Fibroblast of lung (primary cell): ENCODE measurements around the gene OXCT1. TPM values are rescaled to one million over a fixed set of nuclear protein-coding genes. Genes with fewer than 3 reads are reported as not detected.

Experiments used
- DNase-seq, 2 donors: peaks; one replicate each; pipeline versions ENCODE4 v3.0.0 to v3.0.0-alpha.2; 2010; ENCODE audit warnings: low read depth in 2 of 2
- H2AFZ ChIP-seq: 2 replicates; pipeline ENCODE4 v1.5.1; 2012; ENCODE audit warnings: low read length, control low read depth, inconsistent platforms
- H3K27ac ChIP-seq: 2 replicates; pipeline ENCODE4 v1.5.1; 2011; ENCODE audit warnings: low read length, control low read depth; ENCODE audit not compliant: insufficient read depth
- H3K27me3 ChIP-seq: 2 replicates; pipeline ENCODE4 v1.5.1; 2011; ENCODE audit warnings: mild to moderate bottlenecking, low read length; ENCODE audit not compliant: control insufficient read depth, insufficient read depth
- H3K36me3 ChIP-seq: 2 replicates; pipeline ENCODE4 v1.5.1; 2011; ENCODE audit warnings: low read length; ENCODE audit not compliant: control insufficient read depth, insufficient read depth
- H3K4me1 ChIP-seq: 2 replicates; pipeline ENCODE4 v1.5.1; 2011; ENCODE audit warnings: low read length; ENCODE audit not compliant: control insufficient read depth, insufficient read depth; ENCODE audit errors: extremely low read depth
- H3K4me2 ChIP-seq: 2 replicates; pipeline ENCODE4 v1.5.1; 2011; ENCODE audit warnings: low read length, control low read depth; ENCODE audit not compliant: insufficient read depth; ENCODE audit errors: extremely low read depth
- H3K4me3 ChIP-seq, 4 experiments: fragments of 200-600 bp in 1 of 4; sonication (generic) in 1 of 4; replicated peaks in 1 of 4; 2 replicates each; pipeline ENCODE4 v1.5.1; 2011 to 2016; ENCODE audit warnings: low read length in 4 of 4, low read depth in 3 of 4, mild to moderate bottlenecking in 3 of 4, control low read depth in 2 of 4, inconsistent platforms in 1 of 4, mixed read lengths in 1 of 4; ENCODE audit not compliant: insufficient read depth in 1 of 4; ENCODE audit errors: control extremely low read depth in 1 of 4
- H3K79me2 ChIP-seq: 2 replicates; pipeline ENCODE4 v1.5.1; 2012; ENCODE audit warnings: mild to moderate bottlenecking, low read length, inconsistent platforms; ENCODE audit not compliant: control insufficient read depth, insufficient read depth
- H3K9ac ChIP-seq: 2 replicates; pipeline ENCODE4 v1.5.1; 2011; ENCODE audit warnings: mild to moderate bottlenecking, low read length, control low read depth; ENCODE audit not compliant: insufficient read depth
- H3K9me3 ChIP-seq: 2 replicates; pipeline ENCODE4 v1.5.1; 2012; ENCODE audit warnings: low read depth, low read length; ENCODE audit not compliant: control insufficient read depth, insufficient read depth
- H4K20me1 ChIP-seq: 2 replicates; pipeline ENCODE4 v1.5.1; 2011; ENCODE audit warnings: low read length; ENCODE audit not compliant: control insufficient read depth, insufficient read depth; ENCODE audit errors: extremely low read depth
- EZH2 ChIP-seq: IDR thresholded peaks from 2 replicates; pipeline ENCODE4 v1.5.1; 2012; ENCODE audit warnings: low read length, control low read depth, mild to moderate bottlenecking; ENCODE audit errors: missing control alignments
- polyA plus RNA-seq, 2 donors: library from polyadenylated mRNA; depleted of rRNA in 1 of 2; stranded (reverse) in 1 of 2; unstranded in 1 of 2; fragments of >200 nt; gene quantifications; 2 replicates each; pipeline ENCODE4 v1.2.1, GENCODE V29; 2011 to 2012; ENCODE audit warnings: missing spikeins in 1 of 2
- total RNA-seq: library from RNA; depleted of rRNA; stranded (reverse); fragments of >200 nt; gene quantifications from 2 replicates; pipeline ENCODE4 v1.2.1, GENCODE V29; 2014
- TF ChIP-seq, protein P1 (sequence below), 2 donors: IDR thresholded peaks in 1 of 2; conservative IDR thresholded peaks in 1 of 2; 1 replicate in 1 of 2; 2 replicates in 1 of 2; pipeline ENCODE4 v1.5.1; 2011 to 2012; ENCODE audit warnings: low read length in 2 of 2, control low read depth in 1 of 2, inconsistent platforms in 1 of 2, low read depth in 1 of 2, mild to moderate bottlenecking in 1 of 2

Gene OXCT1
- total and polyA plus RNA-seq, 2 donors (not counting 1 experiment from before 2014, with no cell fraction given), result 35.7 to 56.3 TPM

DNA sequence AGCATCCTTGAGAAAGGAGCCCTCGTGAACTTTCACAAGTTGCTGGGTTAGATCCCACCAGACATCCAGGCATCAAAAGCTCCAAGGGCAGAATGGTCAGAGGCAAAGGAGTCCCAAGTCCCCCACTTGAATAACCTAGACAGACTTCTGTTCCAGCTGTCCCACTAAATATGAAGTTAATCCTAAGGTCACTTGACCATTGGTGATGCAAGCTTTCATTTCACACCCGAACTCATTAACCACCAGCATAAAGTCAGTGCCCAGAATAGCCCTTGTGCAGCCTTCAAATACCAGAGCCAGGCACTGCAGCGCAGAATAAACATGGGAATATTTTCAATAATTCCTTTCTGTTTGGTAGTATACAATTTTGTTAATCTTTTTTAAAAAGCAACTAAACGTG lies 28.9 kb downstream of the OXCT1 start:
- no peaks in the 10 kb centered on the region for H3K27me3 ChIP-seq
- H2AFZ ChIP-seq, result no peak overlapping the region
- TF ChIP-seq, protein P1, sequence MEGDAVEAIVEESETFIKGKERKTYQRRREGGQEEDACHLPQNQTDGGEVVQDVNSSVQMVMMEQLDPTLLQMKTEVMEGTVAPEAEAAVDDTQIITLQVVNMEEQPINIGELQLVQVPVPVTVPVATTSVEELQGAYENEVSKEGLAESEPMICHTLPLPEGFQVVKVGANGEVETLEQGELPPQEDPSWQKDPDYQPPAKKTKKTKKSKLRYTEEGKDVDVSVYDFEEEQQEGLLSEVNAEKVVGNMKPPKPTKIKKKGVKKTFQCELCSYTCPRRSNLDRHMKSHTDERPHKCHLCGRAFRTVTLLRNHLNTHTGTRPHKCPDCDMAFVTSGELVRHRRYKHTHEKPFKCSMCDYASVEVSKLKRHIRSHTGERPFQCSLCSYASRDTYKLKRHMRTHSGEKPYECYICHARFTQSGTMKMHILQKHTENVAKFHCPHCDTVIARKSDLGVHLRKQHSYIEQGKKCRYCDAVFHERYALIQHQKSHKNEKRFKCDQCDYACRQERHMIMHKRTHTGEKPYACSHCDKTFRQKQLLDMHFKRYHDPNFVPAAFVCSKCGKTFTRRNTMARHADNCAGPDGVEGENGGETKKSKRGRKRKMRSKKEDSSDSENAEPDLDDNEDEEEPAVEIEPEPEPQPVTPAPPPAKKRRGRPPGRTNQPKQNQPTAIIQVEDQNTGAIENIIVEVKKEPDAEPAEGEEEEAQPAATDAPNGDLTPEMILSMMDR (conservative IDR thresholded peaks at IDR 0.05 in 1 of 2, IDR thresholded peaks at IDR 0.05 in 1 of 2; ENCODE audit: low read depth in 1 of 2, low read length in 2 of 2), result no peak
- no peak for TF ChIP-seq EZH2
- H3K9me3 ChIP-seq, result no peaks in the 10 kb centered on the region
- no peaks in the 10 kb centered on the region for H3K79me2 ChIP-seq
- H4K20me1 ChIP-seq, result no peaks in the 10 kb centered on the region
- H3K9ac ChIP-seq, result no peak overlapping the region
- H3K4me3 ChIP-seq, result no peak overlapping the region
- DNase-seq, result no peak
- H3K4me2 ChIP-seq, result no peak overlapping the region
- H3K36me3 ChIP-seq, result peaks cover 4% of the 10 kb centered on the region
- no peaks in the 10 kb centered on the region for H3K4me1 ChIP-seq
- no peak overlapping the region for H3K27ac ChIP-seq

DNA sequence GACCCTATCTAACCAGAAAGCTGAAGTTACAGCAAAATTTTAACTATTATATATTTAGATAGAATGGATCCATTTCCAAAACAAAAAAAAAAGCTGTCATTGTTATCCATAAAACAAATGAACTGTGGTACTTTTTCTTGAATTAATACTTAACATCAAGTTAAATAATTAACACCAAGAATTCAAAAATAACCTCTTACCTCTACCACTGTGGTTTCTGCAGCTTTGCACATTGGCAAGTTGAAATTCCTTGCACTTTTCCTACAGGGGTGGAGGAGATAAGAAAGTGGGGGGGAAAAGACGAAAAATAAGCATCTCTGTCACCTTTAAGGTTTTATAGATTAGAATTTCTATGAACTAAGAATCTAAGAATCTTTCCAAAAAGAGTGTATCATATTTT lies 30.0 kb downstream of the OXCT1 start:
- Histone ChIP-seq H3K27ac (no peak overlapping the region), H3K79me2 (no peaks in the 10 kb centered on the region), H2AFZ (no peak overlapping the region), H3K9me3 (no peaks in the 10 kb centered on the region), H3K36me3 (peaks cover 4% of the 10 kb centered on the region), H3K9ac (no peak overlapping the region), H3K4me3 (no peak overlapping the region), H4K20me1 (no peaks in the 10 kb centered on the region), H3K4me2 (no peak overlapping the region), H3K4me1 (peaks cover 3% of the 10 kb centered on the region), H3K27me3 (no peaks in the 10 kb centered on the region)
- no peak for DNase-seq
- TF ChIP-seq, protein P1 (conservative IDR thresholded peaks at IDR 0.05 in 1 of 2, IDR thresholded peaks at IDR 0.05 in 1 of 2; ENCODE audit: low read depth in 1 of 2, low read length in 2 of 2), result no peak
- TF ChIP-seq EZH2, result no peak

DNA sequence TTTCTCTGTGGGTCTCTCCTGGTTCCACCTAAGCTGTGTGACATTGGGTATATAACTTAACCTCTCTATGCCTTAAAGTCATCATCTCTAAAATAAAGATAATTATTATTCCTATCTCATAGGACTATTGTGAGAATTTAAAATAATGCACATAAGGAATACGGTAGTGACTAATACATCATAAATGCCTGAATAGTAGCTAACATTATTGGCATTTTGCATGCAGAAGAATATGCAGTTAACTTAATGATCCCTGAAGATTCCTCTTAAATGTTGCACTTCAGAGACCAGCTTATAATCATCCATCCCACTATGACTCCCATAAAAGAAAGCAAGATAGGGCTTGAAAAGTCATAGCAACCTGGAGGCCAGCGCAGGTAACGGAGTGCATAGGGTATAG lies 32.4 kb downstream of the OXCT1 start:
- no peak for DNase-seq
- H3K4me1 ChIP-seq, result peaks cover 3% of the 10 kb centered on the region
- no peak for TF ChIP-seq EZH2
- TF ChIP-seq, protein P1 (conservative IDR thresholded peaks at IDR 0.05 in 1 of 2, IDR thresholded peaks at IDR 0.05 in 1 of 2; ENCODE audit: low read depth in 1 of 2, low read length in 2 of 2), result no peak
- peaks cover 4% of the 10 kb centered on the region for H3K36me3 ChIP-seq
- H3K79me2 ChIP-seq, result no peaks in the 10 kb centered on the region
- H3K9me3 ChIP-seq, result no peaks in the 10 kb centered on the region
- no peaks in the 10 kb centered on the region for H3K27me3 ChIP-seq
- no peak overlapping the region for H3K9ac ChIP-seq
- H2AFZ ChIP-seq, result no peak overlapping the region
- no peak overlapping the region for H3K4me3 ChIP-seq
- H3K27ac ChIP-seq, result no peak overlapping the region
- H4K20me1 ChIP-seq, result no peaks in the 10 kb centered on the region
- H3K4me2 ChIP-seq, result no peak overlapping the region
